IMR-90 (cell line): ENCODE results near the gene NTSR2. TPM values are rescaled to one million over a fixed set of nuclear protein-coding genes. Genes with fewer than 3 reads are reported as not detected.

Experiments
- ATAC-seq: fragments of 200-7000 bp; cut with Tn5 transposase; 2 replicates; pipeline ENCODE4 v1.9.1; 2020; ENCODE audit warnings: low read depth, mild to moderate bottlenecking, moderate library complexity
- BruUV-seq: library from RNA; stranded (reverse); fragments of 400-500 nt; replicated peaks from 2 replicates; lab custom pipeline; 2021; lab: Mats Ljungman, UMichigan
- CTCF ChIA-PET: fragments of 300-600 bp; formaldehyde crosslinking; extraction: SDS; loops from one replicate; lab custom pipeline; 2021; ENCODE audit warnings: antibody characterized with exemption; lab: Yijun Ruan, JAX
- POLR2A ChIA-PET: fragments of 300-600 bp; sonication (Branson Sonifier 250); formaldehyde crosslinking; loops from one replicate; lab custom pipeline; 2022; ENCODE audit warnings: antibody characterized with exemption; ENCODE audit not compliant: unreplicated experiment; lab: Charles Lee
- DNase-seq: peaks from one replicate; pipeline ENCODE4 v3.0.0; 2013
- H2AFZ ChIP-seq: replicated peaks from 2 replicates; pipeline ENCODE3; 2013; ENCODE audit warnings: low read length, mild to moderate bottlenecking; ENCODE audit not compliant: poor library complexity
- H2AK5ac ChIP-seq: 2 replicates; pipeline ENCODE4 v1.6.1; 2013; ENCODE audit warnings: low read depth, low read length, inconsistent platforms
- H2AK9ac ChIP-seq: replicated peaks from 2 replicates; pipeline ENCODE3; 2013; ENCODE audit warnings: mild to moderate bottlenecking, low read depth, low read length, moderate library complexity; ENCODE audit not compliant: poor library complexity
- H2BK120ac ChIP-seq: 2 replicates; pipeline ENCODE4 v1.6.1; 2013; ENCODE audit warnings: low read depth, low read length, inconsistent platforms
- H2BK15ac ChIP-seq: 3 replicates; pipeline ENCODE4 v1.6.1; 2013; ENCODE audit warnings: low read depth, low read length, inconsistent platforms
- H2BK20ac ChIP-seq: 2 replicates; pipeline ENCODE4 v1.6.1; 2013; ENCODE audit warnings: low read depth, mild to moderate bottlenecking, inconsistent platforms, low read length, moderate library complexity
- H2BK5ac ChIP-seq: 2 replicates; pipeline ENCODE4 v1.6.1; 2013; ENCODE audit warnings: mild to moderate bottlenecking, low read depth, low read length, inconsistent platforms; ENCODE audit not compliant: poor library complexity, severe bottlenecking
- H3K14ac ChIP-seq: replicated peaks from 2 replicates; pipeline ENCODE4 v1.6.1; 2013; ENCODE audit warnings: low read depth, low read length, inconsistent platforms
- H3K18ac ChIP-seq: 2 replicates; pipeline ENCODE4 v1.6.1; 2013; ENCODE audit warnings: low read depth, low read length, control low read depth
- H3K23ac ChIP-seq: 2 replicates; pipeline ENCODE4 v1.6.1; 2013; ENCODE audit warnings: low read depth, low read length, inconsistent platforms
- H3K27ac ChIP-seq: 2 replicates; pipeline ENCODE4 v1.5.1; 2013; ENCODE audit warnings: mild to moderate bottlenecking, control low read depth, low read length; ENCODE audit not compliant: insufficient read depth
- H3K27me3 ChIP-seq: 2 replicates; pipeline ENCODE4 v1.6.1; 2013; ENCODE audit warnings: low read length; ENCODE audit not compliant: control insufficient read depth, insufficient read depth
- H3K36me3 ChIP-seq: 2 replicates; pipeline ENCODE4 v1.6.1; 2013; ENCODE audit warnings: low read length, mixed read lengths; ENCODE audit not compliant: control insufficient read depth, insufficient read depth
- H3K4ac ChIP-seq: 2 replicates; pipeline ENCODE4 v1.6.1; 2013; ENCODE audit warnings: low read depth, low read length, inconsistent platforms
- H3K4me1 ChIP-seq: 2 replicates; pipeline ENCODE4 v1.6.1; 2013; ENCODE audit warnings: low read length, mixed read lengths; ENCODE audit not compliant: control insufficient read depth, insufficient read depth
- H3K4me2 ChIP-seq: 2 replicates; pipeline ENCODE4 v1.6.1; 2013; ENCODE audit warnings: low read depth, mild to moderate bottlenecking, control low read depth, low read length, moderate library complexity
- H3K4me3 ChIP-seq: 2 replicates; pipeline ENCODE4 v1.5.1; 2013; ENCODE audit warnings: low read depth, mild to moderate bottlenecking, control low read depth, low read length, moderate library complexity; ENCODE audit not compliant: insufficient read depth
- H3K56ac ChIP-seq: 2 replicates; pipeline ENCODE4 v1.6.1; 2013; ENCODE audit warnings: low read length, inconsistent platforms; ENCODE audit not compliant: insufficient read depth; ENCODE audit errors: extremely low read depth
- H3K79me1 ChIP-seq, 2 experiments: 2 replicates each; pipeline ENCODE4 v1.6.1; 2013; ENCODE audit warnings: low read length in 2 of 2, inconsistent platforms in 1 of 2, low read depth in 1 of 2
- H3K9ac ChIP-seq: 2 replicates; pipeline ENCODE4 v1.6.1; 2013; ENCODE audit warnings: low read depth, low read length, control low read depth
- H3K9me1 ChIP-seq: 2 replicates; pipeline ENCODE4 v1.6.1; 2013; ENCODE audit warnings: low read length, inconsistent platforms; ENCODE audit not compliant: insufficient read depth
- H3K9me3 ChIP-seq: 2 replicates; pipeline ENCODE4 v1.6.1; 2013; ENCODE audit warnings: low read length; ENCODE audit not compliant: control insufficient read depth, insufficient read depth
- H4K20me1 ChIP-seq: 2 replicates; pipeline ENCODE4 v1.6.1; 2013; ENCODE audit warnings: low read length, inconsistent platforms; ENCODE audit not compliant: insufficient read depth
- H4K5ac ChIP-seq: 2 replicates; pipeline ENCODE4 v1.6.1; 2013; ENCODE audit warnings: mild to moderate bottlenecking, low read depth, low read length, control low read depth
- H4K8ac ChIP-seq, 2 experiments: 2 replicates each; pipeline ENCODE4 v1.6.1; 2013; ENCODE audit warnings: low read depth in 2 of 2, low read length in 2 of 2, control low read depth in 1 of 2, inconsistent platforms in 1 of 2
- H4K91ac ChIP-seq: 2 replicates; pipeline ENCODE4 v1.6.1; 2013; ENCODE audit warnings: low read depth, low read length, inconsistent platforms; ENCODE audit not compliant: insufficient read depth
- RCOR1 ChIP-seq: IDR thresholded peaks from 2 replicates; pipeline ENCODE4 v1.6.1; 2012; ENCODE audit warnings: mild to moderate bottlenecking, low read length, improper control_type of control experiment; ENCODE audit not compliant: insufficient replicate concordance
- WGBS, 2 experiments: methylation state at CpG; one replicate each; pipeline versions ENCODE4 v1.1.5 to v1.1.7; 2013; ENCODE audit warnings: missing lambda C conversion rate in 2 of 2; ENCODE audit not compliant: insufficient read length in 1 of 2; ENCODE audit errors: extremely low coverage in 2 of 2; 5-methylcytosine and 5-hydroxymethylcytosine counted together
- dilution Hi-C: fragments of 300-500 bp; cut with HindIII; formaldehyde crosslinking; loops from one replicate; pipeline ENCODE4 v1.14.3; 2018; ENCODE audit warnings: low sequenced_read_pairs; ENCODE audit not compliant: unreplicated experiment
- in situ Hi-C: fragments of 300-500 bp; cut with MboI; formaldehyde crosslinking; loops from 3 replicates; pipeline ENCODE4 v1.14.3; 2019; ENCODE audit warnings: low sequenced_read_pairs, inconsistent platforms, mixed read lengths
- intact Hi-C: fragments of 100-400 bp; cut with micrococcal nuclease; formaldehyde crosslinking; loops from 2 replicates; pipeline ENCODE4 v1.10.0; 2022
- polyA plus RNA-seq, 3 experiments: library from polyadenylated mRNA; depleted of rRNA; stranded (reverse); fragments of >200 nt; gene quantifications; 2 replicates each; pipeline ENCODE4 v1.2.3, GENCODE V29; 2012; ENCODE audit warnings: low replicate concordance in 1 of 3
- total RNA-seq: library from RNA; depleted of rRNA; stranded (reverse); fragments of >200 nt; gene quantifications from 2 replicates; pipeline ENCODE4 v1.2.3, GENCODE V29; 2012

The NTSR2 gene
- total and polyA plus RNA-seq, 2 of the 4 experiments (the other 2 are of a cell fraction), result not detected

DNA sequence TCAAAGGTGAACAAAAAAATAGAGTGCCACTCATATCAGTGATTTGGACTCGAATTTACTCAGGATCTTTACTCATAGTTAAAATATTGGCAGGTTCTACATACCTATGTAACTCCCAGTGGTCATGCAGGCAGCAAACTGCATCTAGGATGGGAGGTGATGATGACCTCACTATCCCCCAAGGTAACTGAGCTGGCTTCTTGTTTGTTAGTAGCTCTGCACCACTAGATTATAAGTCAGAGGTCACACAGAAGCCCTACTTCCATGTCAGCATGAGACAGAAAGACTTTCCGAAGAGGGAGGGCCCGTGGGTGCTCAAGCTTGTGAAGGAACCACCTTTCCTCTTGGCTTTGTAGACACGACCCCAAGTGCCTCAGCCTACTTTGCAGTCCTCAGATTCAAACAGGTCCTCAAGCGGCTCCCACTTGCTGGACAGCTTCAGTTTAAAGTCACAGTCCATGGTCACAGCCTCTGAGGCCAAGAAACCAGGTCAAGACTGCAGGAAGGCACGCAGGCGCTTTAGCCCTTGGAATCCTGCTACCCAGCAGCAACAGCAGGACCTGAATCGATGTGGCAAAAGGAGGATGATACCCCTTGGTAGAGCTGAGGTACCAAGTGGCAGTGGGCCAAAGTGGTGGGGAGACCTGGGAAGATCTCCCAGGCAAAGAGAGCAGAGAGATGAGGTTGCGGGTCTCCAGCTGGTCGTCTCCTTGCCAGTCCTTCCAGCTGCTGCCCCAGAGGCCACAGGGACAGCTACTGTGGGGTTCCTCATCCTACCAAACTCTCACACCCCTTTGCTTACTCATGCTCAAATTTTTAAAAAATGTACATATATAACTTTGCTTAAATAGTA lies 4.3 kb downstream of the NTSR2 start:
- no peak for TF ChIP-seq RCOR1
- no peak overlapping the region for H3K9ac ChIP-seq
- H3K56ac ChIP-seq, result no peak overlapping the region
- H3K27ac ChIP-seq, result no peak overlapping the region
- ChIA-PET CTCF (no interaction called here), POLR2A (no interaction called here)
- dilution Hi-C loops (no loop called here), in situ Hi-C loops (no loop called here), intact Hi-C loops (no loop called here)
- H2AK5ac ChIP-seq, result no peak overlapping the region
- H3K36me3 ChIP-seq, result no peaks in the 10 kb centered on the region
- H3K18ac ChIP-seq, result no peak overlapping the region
- H3K4me2 ChIP-seq, result no peak overlapping the region
- H4K20me1 ChIP-seq, result no peaks in the 10 kb centered on the region
- H3K4me1 ChIP-seq, result peaks cover 5% of the 10 kb centered on the region; the same call in 1 of the 2 replicates
- no peak overlapping the region for H3K14ac ChIP-seq
- H3K23ac ChIP-seq, result no peak overlapping the region
- 56% methylated on average over 4 of the region's 10 CpGs; no CpG with 5 or more reads in 1 of the 2 experiments for WGBS, 2 experiments
- H2BK5ac ChIP-seq, result no peak overlapping the region
- 0 out of 2 replicates have a peak, but pooled peaks cover 3% of the 10 kb centered on the region for H3K9me1 ChIP-seq
- no peak overlapping the region for H2BK20ac ChIP-seq
- H3K79me1 ChIP-seq, result no peaks in the 10 kb centered on the region
- no peak overlapping the region for H2BK15ac ChIP-seq
- H2BK120ac ChIP-seq, result no peak overlapping the region
- DNase-seq (no peak), ATAC-seq (no peak)
- H4K8ac ChIP-seq, result no peak overlapping the region
- no peak overlapping the region for H3K4ac ChIP-seq
- H2AFZ ChIP-seq, result no peak overlapping the region
- no peak overlapping the region for H4K5ac ChIP-seq
- H3K27me3 ChIP-seq, result peaks cover 62% of the 10 kb centered on the region
- peaks cover 3% of the 10 kb centered on the region; the same call in 1 of the 2 replicates for H3K9me3 ChIP-seq
- no peak overlapping the region for H2AK9ac ChIP-seq
- BruUV-seq, result no TSS peak
- H3K4me3 ChIP-seq, result no peak overlapping the region
- H4K91ac ChIP-seq, result no peak overlapping the region
